AG04450 (cell line): ENCODE data around the gene FEM1B. TPM values are rescaled to one million over a fixed set of nuclear protein-coding genes. Genes with fewer than 3 reads are reported as not detected.

Experiments
- CTCF ChIA-PET: fragments of 300-600, 350-600 bp; formaldehyde crosslinking; extraction: SDS; loops from one replicate; lab custom pipeline; 2022; ENCODE audit warnings: antibody characterized with exemption, inconsistent platforms; lab: Charles Lee
- POLR2A ChIA-PET: fragments of 350-600 bp; formaldehyde crosslinking; extraction: SDS; loops from one replicate; lab custom pipeline; 2021; ENCODE audit warnings: antibody characterized with exemption, inconsistent platforms; lab: Yijun Ruan, JAX
- DNase-seq: peaks from one replicate; pipeline ENCODE4 v3.0.0-alpha.2; 2011; ENCODE audit warnings: low read depth, low spot score
- H3K27ac ChIP-seq: one replicate; pipeline ENCODE4 v1.5.1; 2012; ENCODE audit warnings: low read depth, low read length, control low read depth
- H3K27me3 ChIP-seq: one replicate; pipeline ENCODE4 v1.6.0; 2012; ENCODE audit warnings: low read length; ENCODE audit not compliant: control insufficient read depth, insufficient read depth
- H3K4me3 ChIP-seq: 2 replicates; pipeline ENCODE4 v1.5.1; 2011; ENCODE audit warnings: mild to moderate bottlenecking, low read depth, low read length, control low read depth
- H3K9me3 ChIP-seq: 2 replicates; pipeline ENCODE4 v1.5.1; 2012; ENCODE audit warnings: low read length; ENCODE audit not compliant: control insufficient read depth, insufficient read depth
- CTCF ChIP-seq: IDR thresholded peaks from 2 replicates; pipeline ENCODE4 v1.5.1; 2011; ENCODE audit warnings: low read depth, low read length, control low read depth, inconsistent platforms
- polyA plus RNA-seq: library from polyadenylated mRNA; depleted of rRNA; stranded (reverse); fragments of >200 nt; gene quantifications from 2 replicates; pipeline ENCODE4 v1.2.3, GENCODE V29; 2011; rRNA removed

FEM1B gene
- polyA plus RNA-seq, 1 experiment = 46.5 TPM

- no peak for TF ChIP-seq CTCF
- CTCF ChIA-PET = no interaction called here
- POLR2A ChIA-PET = interaction anchor here (1.3 kb wide), 1 partner anchor 8 kb away, joined by 3 read pairs; no protein-coding TSS in a partner anchor
- Histone ChIP-seq H3K27me3 (no peaks in the 10 kb centered on the region), H3K27ac (no peak overlapping the region), H3K9me3 (no peaks in the 10 kb centered on the region), H3K4me3 (no peak overlapping the region)
- no peak for DNase-seq
Measured at GRCh38 chr15:68344600-68344999, 67.1 kb downstream of the FEM1B start.

Other genes starting within 250 kb of the FEM1B start
- gene PIAS1, start 223.4 kb upstream of the FEM1B start, polyA plus RNA-seq = 33.7 and 38.9 TPM in 2 replicates
- 0.77 and 1.6 TPM in 2 replicates for gene CALML4, start 72.4 kb upstream of the FEM1B start, polyA plus RNA-seq
- 13.0 and 16.0 TPM in 2 replicates for gene CLN6, start 48.0 kb upstream of the FEM1B start, polyA plus RNA-seq
- 24.0 and 34.7 TPM in 2 replicates for gene ITGA11, start 154.4 kb downstream of the FEM1B start, polyA plus RNA-seq